HFFc6 (cell line): ENCODE data around the gene LNPK. TPM values are rescaled to one million over a fixed set of nuclear protein-coding genes. Genes with fewer than 3 reads are reported as not detected.
"Not testable (repeated sequence)": the region's sequence is repeated elsewhere in the genome, so short reads cannot be mapped to it uniquely, and the experiment has no call there.

ENCODE experiments used
- DNase-seq: peaks from one replicate; pipeline ENCODE4 v3.0.0-alpha.2; 2018
- H3K27ac Mint-ChIP-seq: 2 replicates; pipeline ENCODE4 v1.8.0; 2020; ENCODE audit warnings: mild to moderate bottlenecking, mixed read lengths
- H3K27me3 Mint-ChIP-seq: 2 replicates; pipeline ENCODE4 v1.8.0; 2021; ENCODE audit warnings: mild to moderate bottlenecking, moderate library complexity, mixed read lengths; ENCODE audit not compliant: insufficient read depth
- H3K36me3 Mint-ChIP-seq: 2 replicates; pipeline ENCODE4 v1.8.0; 2021; ENCODE audit warnings: low read depth, mixed read lengths
- H3K4me1 Mint-ChIP-seq: 2 replicates; pipeline ENCODE4 v1.8.0; 2020; ENCODE audit warnings: low read depth, mixed read lengths
- H3K4me3 Mint-ChIP-seq: 2 replicates; pipeline ENCODE4 v1.8.0; 2020; ENCODE audit warnings: mild to moderate bottlenecking, moderate library complexity, mixed read lengths
- H3K9me3 Mint-ChIP-seq: 2 replicates; pipeline ENCODE4 v1.8.0; 2020; ENCODE audit warnings: mild to moderate bottlenecking, mixed read lengths
- CTCF ChIP-seq: fragments of 200-600 bp; sonication (generic); IDR thresholded peaks from 2 replicates; pipeline ENCODE4 v1.5.0; 2021; ENCODE audit warnings: antibody characterized with exemption, mild to moderate bottlenecking
- total RNA-seq, 6 experiments: library from RNA; stranded (reverse); fragmentation: NEBNext Ultra II Directional; extraction: Animal tissue kit (Norgen Biotek cat#: 25700); gene quantifications; 2 replicates in 1 of 6; 3 replicates in 5 of 6; pipeline ENCODE4 v1.2.3, GENCODE V29; 2021

LNPK gene
- total RNA-seq, 6 experiments from 2014 or later: 54.9 to 78.3 (median 61.3) TPM

- Mint-ChIP-seq H3K9me3 (no peaks in the 10 kb centered on the region), H3K4me3 (no peak overlapping the region), H3K27ac (no peak overlapping the region), H3K4me1 (no peaks in the 10 kb centered on the region), H3K36me3 (no peaks in the 10 kb centered on the region), H3K27me3 (peaks cover 4% of the 10 kb centered on the region; the same call in 1 of the 2 replicates)
- TF ChIP-seq CTCF: no peak
- DNase-seq: no peak
Observed at GRCh38 chr2:175904035-175904434, 98.0 kb downstream of the LNPK start.

GRCh38 chr2:175903384-175903936 lies 98.6 kb downstream of the LNPK start:
- no peaks in the 10 kb centered on the region for H3K36me3 Mint-ChIP-seq
- no peak overlapping the region for H3K4me3 Mint-ChIP-seq
- no peak for DNase-seq
- no peaks in the 10 kb centered on the region for H3K4me1 Mint-ChIP-seq
- no peaks in the 10 kb centered on the region for H3K9me3 Mint-ChIP-seq
- H3K27me3 Mint-ChIP-seq: peaks cover 7% of the 10 kb centered on the region; the same call in 1 of the 2 replicates
- no peak overlapping the region for H3K27ac Mint-ChIP-seq
- no peak for TF ChIP-seq CTCF

GRCh38 chr2:175895957-175896356 lies 106.1 kb downstream of the LNPK start:
- not testable (repeated sequence) for H3K4me3 Mint-ChIP-seq, H3K36me3 Mint-ChIP-seq, H3K27me3 Mint-ChIP-seq, H3K27ac Mint-ChIP-seq, H3K9me3 Mint-ChIP-seq, DNase-seq
- peaks cover 11% of the 10 kb centered on the region for H3K4me1 Mint-ChIP-seq

GRCh38 chr2:175892046-175892445 lies 110.0 kb downstream of the LNPK start:
- Mint-ChIP-seq H3K9me3 (no peaks in the 10 kb centered on the region), H3K4me3 (no peak overlapping the region), H3K4me1 (peaks cover 11% of the 10 kb centered on the region), H3K27me3 (no peaks in the 10 kb centered on the region; the same call in 1 of the 2 replicates), H3K36me3 (no peaks in the 10 kb centered on the region), H3K27ac (no peak overlapping the region)
- peak; percentile 19 for DNase-seq
- no peak for TF ChIP-seq CTCF

GRCh38 chr2:175890636-175891242 lies 111.3 kb downstream of the LNPK start:
- H3K4me3 Mint-ChIP-seq: no peak overlapping the region
- no peaks in the 10 kb centered on the region; the same call in 1 of the 2 replicates for H3K27me3 Mint-ChIP-seq
- H3K27ac Mint-ChIP-seq: no peak overlapping the region
- TF ChIP-seq CTCF: no peak
- H3K36me3 Mint-ChIP-seq: no peaks in the 10 kb centered on the region
- no peak for DNase-seq
- H3K9me3 Mint-ChIP-seq: no peaks in the 10 kb centered on the region
- H3K4me1 Mint-ChIP-seq: peaks cover 11% of the 10 kb centered on the region

GRCh38 chr2:175889701-175890302 lies 112.3 kb downstream of the LNPK start:
- H3K36me3 Mint-ChIP-seq: no peaks in the 10 kb centered on the region
- no peak for DNase-seq
- H3K27ac Mint-ChIP-seq: no peak overlapping the region
- H3K4me3 Mint-ChIP-seq: no peak overlapping the region
- peaks cover 11% of the 10 kb centered on the region for H3K4me1 Mint-ChIP-seq
- no peaks in the 10 kb centered on the region for H3K9me3 Mint-ChIP-seq
- H3K27me3 Mint-ChIP-seq: no peaks in the 10 kb centered on the region; the same call in 1 of the 2 replicates
- TF ChIP-seq CTCF: no peak
